Cardiac muscle cell (in vitro differentiated cells and primary cell): ENCODE results near the gene RASAL2. TPM values are rescaled to one million over a fixed set of nuclear protein-coding genes. Genes with fewer than 3 reads are reported as not detected.

ENCODE experiments used
- DNase-seq, 2 donors: peaks; one replicate each; pipeline versions ENCODE4 v3.0.0 to v3.0.0-alpha.2; 2010 to 2017; ENCODE audit warnings: low read depth in 1 of 2, low spot score in 1 of 2
- H3K27ac ChIP-seq: fragments of 200-600 bp; sonication (generic); 2 replicates; pipeline ENCODE4 v1.5.1; 2016
- H3K27me3 ChIP-seq: fragments of 200-600 bp; sonication (generic); 2 replicates; pipeline ENCODE4 v1.6.0; 2016; ENCODE audit warnings: control low read depth
- H3K36me3 ChIP-seq: fragments of 200-600 bp; sonication (generic); 2 replicates; pipeline ENCODE4 v1.5.1; 2016; ENCODE audit warnings: control low read depth
- H3K4me1 ChIP-seq: fragments of 200-600 bp; sonication (generic); 2 replicates; pipeline ENCODE4 v1.8.1; 2017; ENCODE audit warnings: low read depth, mild to moderate bottlenecking, mixed run types
- H3K4me3 ChIP-seq: fragments of 200-600 bp; sonication (generic); 2 replicates; pipeline ENCODE4 v1.5.1; 2016; ENCODE audit warnings: mild to moderate bottlenecking
- H3K9me3 ChIP-seq: fragments of 200-600 bp; sonication (generic); 2 replicates; pipeline ENCODE4 v1.5.1; 2017; ENCODE audit warnings: low read depth, mild to moderate bottlenecking, control low read depth
- CTCF ChIP-seq: IDR thresholded peaks from 2 replicates; pipeline ENCODE4 v1.5.1; 2012; ENCODE audit warnings: low read depth, mild to moderate bottlenecking, low read length
- polyA plus RNA-seq: library from polyadenylated mRNA; unstranded; fragments of >200 nt; fragmentation: Nextera tagmentation; extraction: Ambion mirVana; gene quantifications from 2 replicates; pipeline ENCODE4 v1.2.1, GENCODE V29; 2016
- total RNA-seq: library from RNA; depleted of rRNA; stranded (reverse); fragments of >200 nt; gene quantifications from 2 replicates; pipeline ENCODE4 v1.2.3, GENCODE V29; 2016

The RASAL2 gene
- total and polyA plus RNA-seq, 2 experiments from 2014 or later, result 11.2 to 35.3 TPM

DNA sequence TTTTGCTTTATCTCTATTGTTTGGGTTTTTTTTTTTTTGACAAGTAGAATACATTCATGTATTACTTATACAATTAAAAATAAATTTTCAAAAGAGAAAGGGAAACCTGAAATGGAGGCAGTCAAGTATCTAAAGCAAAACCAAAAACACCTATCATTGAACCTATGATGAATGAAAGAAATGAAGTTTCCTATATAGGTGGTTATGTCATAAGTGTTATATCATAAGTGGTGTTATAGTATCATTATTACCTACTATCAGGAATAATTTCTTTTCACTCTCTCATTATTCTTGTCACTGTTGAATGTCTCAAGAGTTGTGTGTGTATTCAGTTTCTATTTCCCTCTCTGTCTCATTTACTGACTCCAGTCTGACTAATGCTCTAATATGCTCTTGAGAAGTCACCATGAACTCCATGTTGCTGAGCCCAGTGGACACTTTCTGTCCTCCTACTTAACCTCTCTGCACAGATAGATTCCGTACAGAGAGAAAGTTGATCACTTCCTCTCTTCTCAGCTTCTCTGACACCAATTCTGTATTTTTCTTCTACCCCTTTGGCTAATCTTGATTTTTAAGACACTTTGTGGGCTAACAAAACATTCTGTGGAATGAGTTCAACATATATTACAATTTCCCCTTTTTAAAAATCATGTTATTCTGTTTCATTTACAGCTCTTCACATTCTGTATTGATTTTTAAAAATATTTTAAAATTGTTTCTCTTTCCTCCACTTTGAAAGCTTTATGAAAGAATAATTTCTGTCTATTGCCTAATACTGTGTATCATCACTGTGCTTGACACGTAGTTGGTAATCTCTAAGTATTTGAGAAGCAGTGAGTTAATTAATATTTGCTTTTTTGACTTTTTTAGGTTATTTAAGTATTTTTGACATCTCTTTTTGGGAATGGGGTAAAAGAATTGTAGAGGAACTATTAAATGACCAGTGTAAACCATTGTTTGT, 50.1 kb downstream of the RASAL2 start:
- peak in 1 of 2 donors; percentile 25 for DNase-seq
- TF ChIP-seq CTCF, result no peak
- H3K36me3 ChIP-seq, result no peaks in the 10 kb centered on the region

GRCh38 chr1:178145605-178146004, 51.7 kb downstream of the RASAL2 start:
- no peaks in the 10 kb centered on the region for H3K9me3 ChIP-seq
- peaks cover 4% of the 10 kb centered on the region for H3K4me1 ChIP-seq
- H3K27me3 ChIP-seq, result no peaks in the 10 kb centered on the region
- H3K27ac ChIP-seq, result no peak overlapping the region
- H3K36me3 ChIP-seq, result no peaks in the 10 kb centered on the region
- DNase-seq, result no peak
- TF ChIP-seq CTCF, result no peak
- no peak overlapping the region for H3K4me3 ChIP-seq

More for the DNA sequence above, 50.1 kb downstream of the RASAL2 start:
- no peaks in the 10 kb centered on the region for H3K27me3 ChIP-seq
- H3K4me1 ChIP-seq, result peaks cover 4% of the 10 kb centered on the region
- H3K27ac ChIP-seq, result no peak overlapping the region
- H3K4me3 ChIP-seq, result no peak overlapping the region
- H3K9me3 ChIP-seq, result no peaks in the 10 kb centered on the region

DNA sequence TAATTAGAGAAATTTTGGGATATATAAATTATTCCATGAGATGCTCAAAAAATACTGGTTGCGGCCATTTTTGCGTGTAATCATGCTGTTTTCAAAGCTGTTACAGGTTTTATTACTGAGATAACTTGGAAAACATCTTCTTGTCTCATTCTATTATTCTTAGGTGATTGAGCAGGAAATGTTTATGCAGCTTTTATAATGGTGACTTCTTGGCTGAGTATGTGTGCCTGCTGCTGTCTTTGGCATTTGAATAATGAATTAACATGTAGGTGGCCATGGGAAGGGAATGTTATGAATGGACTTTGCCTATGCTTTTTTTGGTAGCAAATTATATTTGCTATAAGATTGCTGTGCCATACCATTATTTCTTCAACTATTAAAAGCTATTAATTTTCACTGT, 52.5 kb downstream of the RASAL2 start:
- H3K36me3 ChIP-seq, result no peaks in the 10 kb centered on the region
- no peak for DNase-seq

DNA sequence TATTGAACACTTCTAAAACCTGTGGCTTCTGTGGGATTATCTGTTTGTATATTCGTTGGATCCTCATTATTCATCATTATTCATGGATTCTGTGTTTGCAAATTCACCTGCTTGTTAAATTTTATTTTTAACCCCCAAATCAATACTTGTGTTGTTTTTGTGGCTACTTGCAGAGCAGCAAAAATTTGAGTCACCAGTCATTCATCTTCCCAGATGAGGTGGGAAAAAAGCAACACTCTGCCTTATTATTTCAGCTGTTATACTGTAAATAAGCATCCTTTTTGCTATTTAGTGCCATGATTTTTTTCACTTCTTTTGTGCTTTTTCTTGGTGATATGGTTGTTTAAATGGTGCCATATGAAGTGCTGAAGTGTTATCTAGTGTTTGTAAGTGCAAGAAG, 56.7 kb downstream of the RASAL2 start:
- H3K27me3 ChIP-seq, result no peaks in the 10 kb centered on the region
- DNase-seq, result no peak
- no peak for TF ChIP-seq CTCF
- H3K4me1 ChIP-seq, result no peaks in the 10 kb centered on the region
- H3K36me3 ChIP-seq, result no peaks in the 10 kb centered on the region
- H3K9me3 ChIP-seq, result no peaks in the 10 kb centered on the region
- no peak overlapping the region for H3K4me3 ChIP-seq
- H3K27ac ChIP-seq, result no peak overlapping the region

More for the DNA sequence above, 52.5 kb downstream of the RASAL2 start:
- H3K9me3 ChIP-seq, result no peaks in the 10 kb centered on the region
- H3K27me3 ChIP-seq, result no peaks in the 10 kb centered on the region
- no peak for TF ChIP-seq CTCF
- peaks cover 4% of the 10 kb centered on the region for H3K4me1 ChIP-seq
- H3K27ac ChIP-seq, result no peak overlapping the region
- no peak overlapping the region for H3K4me3 ChIP-seq

DNA sequence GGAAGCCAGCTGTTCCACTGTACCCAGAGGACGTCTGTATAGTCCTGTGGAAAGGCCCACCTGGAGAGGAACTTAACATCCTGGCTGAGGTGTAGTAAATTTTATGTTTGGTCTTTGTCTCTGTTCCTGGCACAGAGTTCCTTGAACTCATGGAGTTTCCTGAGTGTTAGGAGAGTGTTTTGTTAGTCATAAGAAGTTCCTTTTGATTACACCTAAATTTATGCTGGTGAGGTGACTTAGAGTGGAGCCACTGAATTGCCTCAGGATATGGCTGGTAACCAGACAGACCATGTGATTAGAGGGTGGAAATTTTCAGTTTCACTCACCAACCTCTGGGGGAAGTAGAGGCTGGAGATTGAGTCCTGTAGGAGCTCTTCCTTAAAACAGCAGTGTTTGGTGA, 57.9 kb downstream of the RASAL2 start:
- H3K36me3 ChIP-seq, result no peaks in the 10 kb centered on the region
- TF ChIP-seq CTCF, result no peak
- H3K27me3 ChIP-seq, result no peaks in the 10 kb centered on the region
- no peak for DNase-seq
- H3K9me3 ChIP-seq, result no peaks in the 10 kb centered on the region
- peaks cover under 1% of the 10 kb centered on the region for H3K4me1 ChIP-seq
- no peak overlapping the region for H3K27ac ChIP-seq
- H3K4me3 ChIP-seq, result no peak overlapping the region
